Measurements from ENCODE around the gene ZNF664.

ZNF664 gene

DNA sequence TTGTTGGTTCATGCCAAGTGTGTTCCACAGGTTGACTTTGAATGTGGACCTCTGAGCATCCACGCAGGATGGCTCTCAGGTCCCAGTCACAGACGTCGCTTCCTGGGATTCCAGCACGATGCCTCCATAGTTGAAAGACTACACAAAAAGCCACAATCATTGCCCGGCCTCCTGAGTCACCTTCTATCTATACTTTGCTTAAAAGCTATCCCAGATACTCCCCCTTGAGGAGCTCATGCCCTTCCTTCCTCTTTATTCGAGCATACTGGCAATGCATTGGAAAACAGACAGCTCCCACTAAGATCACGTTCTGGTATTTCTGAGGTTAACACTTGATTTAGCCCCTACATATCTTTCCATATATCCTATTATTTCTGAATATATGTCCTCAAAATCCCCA, 40.1 kb downstream of the ZNF664 start:
- no peak for DNase-seq

DNA sequence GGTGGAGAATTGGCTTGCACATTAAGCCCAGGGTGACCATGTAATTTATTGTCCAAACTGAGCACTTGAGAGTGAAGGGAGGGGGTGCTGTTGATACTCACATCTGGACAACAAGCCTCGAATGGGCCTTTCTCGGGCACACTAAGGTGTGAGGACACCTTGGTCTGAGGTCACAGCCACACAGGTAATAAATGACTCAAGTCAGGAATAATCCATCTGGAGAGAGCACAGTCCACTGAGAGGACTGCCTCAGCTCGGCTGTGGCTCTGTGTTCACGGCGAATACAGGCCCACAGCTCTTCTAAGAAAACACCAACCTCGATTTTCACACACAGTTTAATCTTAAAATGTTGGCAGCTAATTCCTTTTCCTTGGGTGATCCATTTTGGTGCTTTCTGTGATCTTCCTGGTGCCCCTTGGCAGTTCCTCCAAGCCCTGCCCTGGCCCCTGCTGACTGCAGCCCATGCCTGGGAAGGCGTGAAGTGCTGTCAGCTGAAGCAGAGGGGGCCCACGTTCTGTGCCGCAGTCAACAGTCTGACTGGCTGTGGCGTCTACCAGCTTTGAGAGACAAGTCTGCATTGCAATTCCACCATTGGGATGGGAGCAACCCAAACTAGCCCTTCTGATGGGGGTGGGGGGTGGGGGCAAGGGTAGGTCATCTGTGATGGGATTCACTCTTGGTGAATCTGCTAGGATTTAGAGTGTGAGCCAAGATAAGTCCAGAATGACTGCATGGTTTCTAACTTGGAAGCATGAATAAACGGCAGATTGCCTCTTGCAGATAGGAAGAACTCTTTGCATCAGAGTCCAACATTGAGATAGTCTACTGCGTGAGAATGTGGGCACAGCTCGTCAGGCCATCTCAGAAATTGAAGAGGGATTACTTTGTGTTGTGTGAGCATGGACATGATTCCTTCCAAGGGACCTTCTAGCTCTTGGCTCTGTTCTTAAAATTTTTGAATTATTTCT, 42.8 kb downstream of the ZNF664 start:
- no peak for DNase-seq

DNA sequence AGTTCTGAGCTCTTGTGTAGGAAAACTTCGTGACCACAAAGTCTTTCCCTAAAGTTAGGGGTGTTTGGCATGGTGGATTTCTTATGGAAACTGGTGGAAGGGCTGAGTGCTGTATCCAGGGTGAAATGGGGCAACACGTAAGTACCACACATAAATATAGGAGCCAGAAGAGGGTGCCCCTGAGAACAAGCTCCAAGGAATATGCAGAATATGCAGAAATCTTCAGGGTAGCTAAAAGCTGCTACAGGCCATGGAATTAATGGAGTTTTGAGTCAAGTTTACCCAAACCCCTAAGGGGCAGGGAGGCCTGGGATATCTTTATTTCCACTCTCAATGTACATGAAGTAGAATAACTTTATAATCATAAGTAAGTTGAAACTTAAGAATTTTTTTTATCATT, 44.0 kb downstream of the ZNF664 start:
- DNase-seq, result no peak

DNA sequence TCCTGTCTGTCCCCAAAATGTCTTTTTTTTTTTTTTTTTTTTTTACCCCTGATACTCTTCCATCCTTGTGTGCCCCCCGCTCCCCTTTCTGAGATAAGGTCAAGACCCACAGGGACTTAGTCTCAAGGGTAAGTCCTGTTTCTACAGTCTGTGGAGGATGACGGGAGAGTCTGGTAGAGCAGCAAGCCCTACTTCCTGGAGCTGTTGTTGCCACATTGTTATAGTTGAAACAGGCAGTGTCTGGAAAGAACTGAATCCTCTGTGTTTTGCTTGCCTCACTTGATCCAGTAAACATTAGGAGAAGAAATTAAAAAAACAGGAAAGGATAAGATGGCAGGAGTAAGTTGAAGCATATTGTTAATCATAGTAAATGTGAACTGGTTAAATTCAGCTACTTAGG, 45.5 kb downstream of the ZNF664 start:
- DNase-seq, result no peak

DNA sequence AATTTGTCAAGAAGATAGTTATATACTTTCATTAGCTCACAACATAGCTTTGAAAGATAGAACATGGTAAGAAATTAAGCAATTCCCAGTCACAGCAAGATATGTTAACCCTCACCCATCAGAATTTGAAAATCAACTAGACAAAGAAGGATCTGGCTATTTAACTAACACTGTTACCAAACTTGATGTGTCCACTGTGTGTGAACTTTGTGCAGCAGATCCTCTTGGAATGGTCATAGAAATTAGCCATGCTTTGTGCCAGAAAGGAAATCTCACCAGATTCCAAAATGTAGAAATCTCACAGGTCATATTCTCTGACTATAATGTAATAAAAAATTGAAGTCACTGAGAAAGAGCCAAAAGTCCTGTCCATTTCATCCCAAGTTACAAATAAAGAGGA, 46.1 kb downstream of the ZNF664 start:
- no peak for DNase-seq

DNA sequence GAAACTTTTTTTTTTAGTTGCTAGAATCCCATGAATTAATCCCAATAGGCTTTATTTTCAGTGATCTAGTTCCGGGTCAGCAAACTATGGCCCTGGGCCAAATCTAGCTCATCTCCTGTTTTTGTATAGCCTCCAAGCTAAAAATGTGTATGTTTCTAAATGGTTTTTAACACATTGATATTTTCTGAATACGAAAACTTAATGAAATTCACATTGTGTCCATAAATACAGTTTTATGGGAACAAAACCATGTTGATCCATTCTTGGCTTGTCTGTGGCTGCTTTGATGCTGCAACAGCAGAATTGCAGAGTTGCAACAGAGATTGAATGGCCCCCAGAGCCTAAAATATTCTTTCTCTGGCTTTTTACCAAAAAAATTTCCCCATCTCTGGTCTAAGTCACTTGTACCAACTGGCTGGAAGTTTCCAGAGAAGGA, 47.5 kb downstream of the ZNF664 start:
- no peak for DNase-seq

DNA sequence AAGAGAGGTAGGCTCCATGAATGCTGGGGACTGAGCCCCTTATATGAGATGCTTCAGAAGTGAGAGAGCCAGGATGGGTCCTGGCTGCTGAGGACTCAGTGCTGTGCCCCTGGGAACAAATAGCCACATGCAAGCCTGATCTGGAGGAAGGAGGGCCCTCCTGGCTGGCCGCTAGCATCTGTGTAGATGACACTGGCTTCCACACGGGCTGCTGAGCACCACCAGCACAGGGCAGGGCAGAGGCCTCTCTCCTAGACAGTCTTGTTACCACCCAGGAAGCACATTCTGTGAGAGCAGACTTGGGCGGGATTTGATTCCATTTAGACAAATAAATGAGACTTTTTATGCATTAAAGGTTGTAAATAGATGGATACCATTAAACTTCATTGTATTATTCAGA, 48.0 kb downstream of the ZNF664 start:
- no peak for DNase-seq

DNA sequence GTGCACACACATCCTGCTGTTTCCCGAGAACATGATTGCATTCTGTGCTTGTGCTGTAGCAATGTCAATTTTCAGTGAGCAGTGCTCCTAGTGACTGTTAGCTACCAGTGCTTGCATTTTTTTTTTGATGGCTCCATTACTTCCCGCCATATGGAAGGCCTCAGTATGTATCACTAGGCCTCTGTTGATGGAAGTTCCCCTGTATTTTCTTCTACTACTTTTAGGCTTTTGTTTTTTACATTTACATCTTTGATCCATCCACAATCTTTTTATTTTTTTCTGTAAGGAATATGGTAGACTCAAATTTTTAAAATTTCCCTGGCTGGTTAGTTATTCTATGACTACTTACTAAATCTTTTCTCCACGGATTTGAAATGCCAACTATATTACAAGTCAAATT, 49.1 kb downstream of the ZNF664 start:
- no peak for DNase-seq

DNA sequence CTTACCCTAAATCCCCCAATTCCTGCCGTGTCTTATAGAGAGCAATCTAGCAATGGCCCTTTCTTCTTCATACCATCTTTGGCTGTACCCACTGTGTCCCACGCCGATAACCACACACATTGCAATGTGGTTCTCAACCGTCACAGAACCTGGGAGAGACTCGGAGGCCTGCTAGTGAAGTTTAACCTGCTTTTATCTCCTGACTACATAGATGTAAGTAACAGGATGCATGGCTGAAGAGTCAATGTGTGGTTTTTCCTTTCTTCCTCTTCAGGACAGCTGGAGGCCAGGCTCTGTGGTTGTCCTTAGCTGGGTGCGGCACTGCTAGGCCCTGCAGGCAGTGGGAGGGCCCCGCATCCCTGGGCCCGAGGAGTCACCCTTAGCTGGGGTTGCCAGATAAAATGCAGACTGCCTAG, 51.3 kb downstream of the ZNF664 start:
- peak; percentile 61 for DNase-seq

DNA sequence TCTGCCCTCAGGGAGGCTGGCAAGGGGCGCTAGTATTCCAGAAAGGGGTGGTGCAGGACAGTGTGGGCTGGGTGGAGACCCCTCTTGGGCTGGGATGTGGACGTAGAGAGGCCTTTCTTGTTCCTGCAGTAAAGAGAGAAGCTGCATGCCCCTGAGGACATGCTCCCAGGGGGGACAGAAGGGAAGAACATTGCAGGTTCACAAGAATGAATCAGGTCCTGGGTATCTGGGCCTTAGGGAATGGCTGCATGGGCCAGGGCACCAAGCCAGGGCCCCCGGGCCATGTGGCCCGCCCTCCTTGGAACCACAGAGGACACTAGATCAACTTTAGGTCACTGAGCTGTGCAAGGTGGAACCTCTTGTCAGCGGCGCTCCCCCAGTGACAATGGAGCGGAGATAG, 51.8 kb downstream of the ZNF664 start:
- peak; percentile 25 for DNase-seq

DNA sequence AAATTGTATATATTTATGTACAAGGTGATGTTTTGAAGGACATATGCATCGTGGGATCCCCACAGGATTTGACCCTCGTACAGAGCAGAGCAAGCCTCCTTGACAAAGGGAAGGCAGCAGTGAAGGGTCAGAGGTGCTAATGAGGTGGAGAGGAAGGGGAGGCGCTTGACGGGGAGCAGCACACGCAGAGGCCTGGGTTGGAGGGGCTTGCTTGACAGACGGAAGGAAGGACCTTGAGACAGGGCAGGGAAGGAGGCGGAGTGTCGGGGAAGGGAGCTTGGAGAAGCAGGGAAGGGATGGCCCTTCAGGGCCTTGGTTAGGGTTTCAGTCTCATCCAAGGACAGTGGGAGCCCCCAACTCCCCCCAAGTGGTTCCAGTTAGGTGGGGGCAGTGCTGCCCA, 52.6 kb downstream of the ZNF664 start:
- no peak for DNase-seq

DNA sequence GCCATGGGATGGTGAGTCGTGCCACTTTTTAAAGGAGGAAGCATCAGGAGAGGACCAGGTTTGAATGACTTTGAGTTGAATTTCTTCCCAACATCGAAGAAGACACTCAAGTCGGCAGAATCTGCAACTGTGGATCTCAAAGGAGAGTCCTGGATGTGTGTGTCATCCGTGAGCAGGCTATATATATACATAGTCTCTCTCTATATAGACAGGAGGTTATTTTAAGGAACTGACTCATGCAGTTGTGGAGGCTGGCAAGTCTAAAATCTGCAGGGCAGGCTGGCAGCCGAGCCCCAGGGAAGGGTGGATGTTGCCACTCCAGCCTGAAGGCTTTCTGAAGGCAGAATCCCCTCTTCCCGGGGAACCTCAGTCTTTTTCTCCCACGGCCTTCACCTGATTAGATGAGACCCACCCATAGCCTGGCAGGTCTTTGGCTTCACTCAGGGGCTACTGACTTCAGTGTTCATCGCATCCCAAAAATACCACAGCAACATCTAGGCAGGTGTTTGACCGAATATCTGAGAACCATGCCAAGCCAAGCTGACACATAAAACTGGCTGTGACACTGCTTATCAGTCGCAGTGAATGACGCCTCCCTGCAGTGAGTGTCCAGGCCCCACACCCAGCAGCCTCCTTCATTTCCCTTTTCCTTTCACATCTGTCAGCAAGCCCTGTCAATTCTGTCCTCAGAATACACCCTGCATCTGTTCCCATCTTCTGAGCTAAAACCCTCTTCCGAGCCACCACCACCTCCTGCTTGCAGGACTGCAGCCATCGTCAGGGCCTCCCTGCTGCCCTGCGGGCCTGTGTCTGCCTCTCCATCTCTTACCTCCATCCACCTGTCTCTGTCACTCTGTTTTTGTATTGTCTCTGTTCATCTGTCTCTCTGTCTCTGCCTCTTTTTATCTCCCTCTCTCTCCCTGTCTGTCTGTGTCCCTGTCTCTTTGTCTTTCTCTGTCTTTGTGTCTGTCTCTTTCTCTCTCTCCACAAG, 54.0 kb downstream of the ZNF664 start:
- peak; percentile 76 for DNase-seq

DNA sequence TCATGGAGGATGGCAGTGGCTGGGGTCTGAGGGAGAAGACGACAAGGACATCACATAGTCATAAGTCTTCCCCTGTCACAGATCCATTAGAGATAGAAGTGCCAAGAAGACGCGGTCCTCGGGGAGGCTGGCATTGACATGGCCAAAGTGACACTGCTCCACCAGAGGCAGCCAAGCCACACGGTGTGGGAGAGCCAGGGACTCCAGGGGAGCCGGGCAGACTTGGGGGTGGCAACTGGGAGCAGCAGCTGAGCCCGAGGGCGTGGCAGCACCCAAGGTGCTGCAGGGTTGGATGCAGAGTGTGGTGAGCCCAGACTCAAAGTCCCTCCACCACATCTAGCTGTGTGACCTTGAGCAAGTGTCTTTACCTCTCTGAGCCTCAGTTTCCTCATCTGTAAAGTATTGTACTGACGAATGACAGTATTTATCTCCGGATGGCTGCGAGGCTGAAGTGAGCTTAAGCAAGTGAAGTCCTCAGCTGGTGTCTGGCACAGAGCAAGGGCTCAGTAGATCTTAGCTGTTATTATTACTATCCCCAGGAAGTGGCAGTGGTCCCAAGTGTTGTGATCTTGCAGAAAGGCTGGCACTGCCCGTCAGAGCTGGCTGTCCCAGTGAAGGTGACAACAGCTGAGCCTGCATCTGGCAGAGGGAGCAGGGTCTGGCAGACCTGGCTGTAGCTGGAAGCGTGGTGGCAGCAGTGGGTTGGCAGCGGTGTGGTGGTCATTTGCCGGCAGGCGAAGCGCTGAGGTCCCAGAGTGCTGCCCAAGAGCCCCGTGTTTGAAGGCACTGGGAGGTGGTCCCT, 54.9 kb downstream of the ZNF664 start:
- DNase-seq, result no peak

DNA sequence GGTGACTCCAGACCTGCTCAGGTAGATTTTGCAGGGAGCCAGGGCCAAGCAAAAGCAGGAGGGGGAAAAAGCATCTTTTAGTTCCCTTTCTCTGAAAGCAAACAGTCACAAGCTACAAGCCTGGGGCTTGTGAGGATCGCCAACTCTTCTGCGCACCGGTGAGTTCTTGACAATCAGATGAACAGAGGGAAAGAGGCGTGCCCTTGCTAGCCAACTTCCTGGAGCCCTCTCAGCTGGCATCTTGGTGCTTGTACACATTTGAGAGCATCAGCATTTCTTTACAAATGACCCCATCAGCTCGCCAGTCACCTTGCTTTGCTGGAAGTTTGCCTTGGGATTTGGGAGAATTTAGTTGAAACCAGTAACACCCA, 55.5 kb downstream of the ZNF664 start:
- no peak for DNase-seq

DNA sequence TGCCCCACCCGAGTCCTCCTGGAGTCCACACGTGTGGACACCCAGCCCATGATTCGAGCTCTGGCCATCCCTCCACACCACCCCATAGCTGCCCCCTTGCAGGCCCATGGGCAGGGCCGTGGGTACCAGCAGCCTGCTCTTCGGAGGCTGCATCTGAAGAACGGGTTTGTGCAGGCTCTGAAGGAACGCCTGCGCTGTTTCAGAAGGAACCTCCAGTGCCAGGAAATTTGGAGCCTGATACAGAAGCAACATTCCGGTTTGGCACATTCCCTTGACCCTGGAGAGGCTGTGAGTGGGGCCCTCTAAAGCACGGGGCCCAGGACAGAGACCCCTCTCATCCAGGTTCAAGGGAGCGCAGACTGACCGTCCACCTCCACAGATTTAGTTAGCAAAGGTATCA, 57.0 kb downstream of the ZNF664 start:
- peak; percentile 23 for DNase-seq

DNA sequence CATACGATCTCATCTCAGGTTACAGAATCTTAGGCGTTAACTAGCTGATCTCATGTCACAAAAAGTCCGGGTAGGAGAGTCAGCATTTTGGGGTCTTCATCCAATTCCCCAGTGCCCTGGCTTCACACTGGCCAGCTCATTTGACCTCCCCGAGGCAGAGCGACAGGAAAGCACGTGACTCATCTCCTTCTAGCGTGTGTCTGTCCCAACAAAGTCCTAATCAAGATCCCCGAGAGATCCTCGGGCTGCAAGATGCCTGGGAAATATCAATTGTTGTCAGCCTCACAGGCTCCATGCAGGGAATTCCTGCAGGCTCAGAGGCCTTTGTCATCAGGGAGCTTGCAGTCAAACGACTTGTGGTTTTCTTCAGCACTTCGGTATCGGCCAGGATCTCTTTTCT, 57.5 kb downstream of the ZNF664 start:
- peak; percentile 94 for DNase-seq

DNA sequence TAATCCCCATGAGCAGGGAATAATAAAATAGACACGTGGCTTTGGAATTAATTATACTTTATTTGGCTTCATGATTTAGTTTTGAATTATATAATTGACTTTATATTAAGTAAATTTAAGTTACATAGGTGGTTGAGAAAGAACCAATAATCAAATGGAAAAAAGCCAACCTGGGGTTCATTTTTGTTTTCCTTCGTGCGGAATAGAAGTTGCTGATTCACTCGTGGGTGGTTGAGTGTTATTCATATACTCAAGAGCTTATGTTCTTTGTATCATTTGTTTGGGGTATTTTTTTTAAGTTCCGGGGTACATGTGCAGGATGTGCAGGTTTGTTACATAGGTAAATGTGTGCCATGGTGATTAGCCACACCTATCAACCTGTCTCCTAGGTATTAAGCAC, 58.0 kb downstream of the ZNF664 start:
- no peak for DNase-seq

DNA sequence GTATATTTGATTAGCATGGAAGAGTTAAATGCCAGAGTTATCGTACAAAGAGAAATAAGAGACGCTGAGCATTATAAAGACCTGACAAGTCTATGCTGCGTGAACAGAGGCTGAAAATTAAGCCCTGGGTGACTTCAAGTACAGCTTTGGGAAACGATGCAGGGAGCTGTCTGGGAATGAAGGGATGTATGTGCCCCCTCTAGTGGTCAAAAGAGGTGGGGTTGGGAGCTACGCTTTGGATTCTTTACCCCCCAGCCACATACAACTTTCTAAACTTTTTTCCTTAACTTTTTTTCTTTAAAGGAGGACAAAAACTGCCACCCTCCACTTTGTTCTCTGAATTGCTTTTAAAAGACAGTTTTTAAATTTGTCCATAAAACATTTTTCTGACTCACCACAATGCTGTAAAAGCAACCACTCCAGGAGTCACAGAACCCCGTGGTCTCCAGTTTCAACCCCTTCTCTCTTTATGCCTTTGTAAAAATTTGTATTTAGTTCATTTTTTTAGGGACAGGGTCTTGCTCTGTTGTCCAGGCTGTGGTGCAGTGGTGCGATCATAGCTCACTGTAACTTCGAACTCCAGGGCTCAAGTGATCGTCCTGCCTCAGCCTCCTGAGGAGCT, 59.4 kb downstream of the ZNF664 start:
- peak; percentile 65 for DNase-seq

DNA sequence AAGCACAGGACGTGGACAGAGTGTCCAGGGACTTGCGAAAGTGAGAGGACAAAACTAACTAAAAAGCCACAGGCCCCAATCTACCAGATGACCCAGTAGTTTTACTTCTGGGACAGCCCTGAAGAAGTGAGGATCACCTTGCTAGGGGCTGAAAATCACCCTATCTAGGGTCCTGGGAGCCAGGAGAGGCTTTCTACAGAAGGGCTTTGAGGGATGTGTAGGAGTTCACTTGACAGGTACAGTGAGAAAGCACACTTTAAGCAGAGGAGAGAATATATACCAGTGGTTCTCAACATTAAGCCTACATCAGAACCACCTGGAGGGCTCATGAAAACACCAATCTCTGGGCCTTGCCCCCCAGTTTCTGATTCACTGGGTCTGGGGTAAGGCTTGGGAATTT, 60.8 kb downstream of the ZNF664 start:
- no peak for DNase-seq

DNA sequence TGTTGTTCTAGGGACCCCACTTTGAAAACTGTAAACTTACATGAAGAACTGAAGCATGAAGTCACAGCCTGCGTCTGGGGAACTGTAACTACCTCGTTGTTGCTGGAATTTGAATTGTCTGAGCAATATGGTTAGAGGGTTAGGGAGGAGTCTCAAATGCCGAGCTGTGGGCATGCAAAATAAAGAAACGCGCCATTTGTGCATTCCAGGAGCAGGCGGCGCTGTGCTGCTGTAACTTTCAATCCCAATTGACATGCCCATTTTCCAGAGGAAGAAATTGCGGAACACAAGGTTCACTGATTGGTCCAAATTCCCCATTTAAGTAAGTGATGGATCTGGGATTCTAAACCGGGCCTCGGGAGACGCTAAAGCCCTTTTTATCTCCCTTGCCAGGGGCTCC, 61.3 kb downstream of the ZNF664 start:
- no peak for DNase-seq

DNA sequence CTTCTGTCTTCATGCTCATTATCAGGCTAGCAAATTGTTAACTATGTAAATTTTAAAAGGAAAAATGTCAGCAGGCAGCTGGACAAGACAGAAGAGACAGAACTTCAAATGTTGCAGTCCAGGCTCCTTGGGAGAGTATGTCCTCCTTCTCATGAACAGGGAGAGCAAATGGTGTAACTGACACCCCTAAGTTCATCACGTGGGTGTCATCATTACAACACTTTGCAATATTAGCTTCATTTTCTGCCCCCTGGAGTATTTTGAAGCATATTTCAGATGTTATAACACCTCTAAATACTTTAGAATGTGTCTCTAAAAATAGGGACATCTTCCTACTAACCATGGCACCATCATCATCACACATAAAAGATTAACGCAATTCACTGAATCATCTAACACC, 62.1 kb downstream of the ZNF664 start:
- no peak for DNase-seq

DNA sequence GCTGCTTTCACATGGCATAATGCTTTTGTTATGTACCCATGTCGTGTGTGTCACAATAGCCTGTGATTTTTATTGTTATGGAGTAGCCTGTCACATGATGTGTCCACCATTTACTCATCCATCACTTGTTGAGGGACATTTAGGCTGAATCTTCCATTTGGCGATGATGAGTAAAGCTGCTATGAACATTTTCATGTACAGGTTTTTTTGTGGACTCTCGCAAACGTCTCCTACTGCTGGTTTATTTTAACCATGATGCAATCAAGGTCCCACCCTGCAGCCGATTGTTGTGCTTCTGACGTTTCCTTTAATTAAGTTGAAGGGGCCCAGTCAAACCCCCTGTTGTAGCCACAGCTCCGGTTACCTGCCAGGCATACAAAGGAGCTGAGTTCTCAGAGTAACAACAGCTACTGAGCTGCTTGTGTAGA, 63.2 kb downstream of the ZNF664 start:
- no peak for DNase-seq
